Hepatocyte (in vitro differentiated cells): ENCODE data around the gene KRTAP12-2. TPM values are rescaled to one million over a fixed set of nuclear protein-coding genes. Genes with fewer than 3 reads are reported as not detected.

ENCODE experiments used
- DNase-seq: peaks from one replicate; pipeline ENCODE4 v3.0.0-alpha.2; 2016; ENCODE audit warnings: low spot score
- H2AFZ ChIP-seq: fragments of 200-600 bp; sonication (generic); 2 replicates; pipeline ENCODE4 v1.6.0; 2016; ENCODE audit warnings: antibody characterized with exemption, mild to moderate bottlenecking
- H3K27ac ChIP-seq: fragments of 200-600 bp; sonication (generic); 2 replicates; pipeline ENCODE4 v1.5.1; 2016; ENCODE audit warnings: mild to moderate bottlenecking
- H3K27me3 ChIP-seq: fragments of 200-600 bp; sonication (generic); 2 replicates; pipeline ENCODE4 v1.6.1; 2016
- H3K36me3 ChIP-seq: fragments of 200-600 bp; sonication (generic); replicated peaks from 2 replicates; pipeline ENCODE4 v1.5.1; 2016; ENCODE audit warnings: low read depth; ENCODE audit not compliant: insufficient read depth
- H3K4me1 ChIP-seq: fragments of 200-600 bp; sonication (generic); 2 replicates; pipeline ENCODE4 v1.5.1; 2016; ENCODE audit warnings: mild to moderate bottlenecking, moderate library complexity; ENCODE audit not compliant: insufficient read depth
- H3K4me2 ChIP-seq: fragments of 200-600 bp; sonication (generic); 2 replicates; pipeline ENCODE4 v1.6.0; 2016
- H3K4me3 ChIP-seq: fragments of 200-600 bp; sonication (generic); 2 replicates; pipeline ENCODE4 v1.5.1; 2016; ENCODE audit warnings: mild to moderate bottlenecking
- H3K79me2 ChIP-seq: fragments of 200-600 bp; sonication (generic); 2 replicates; pipeline ENCODE4 v1.6.0; 2017; ENCODE audit warnings: mild to moderate bottlenecking
- H3K9me2 ChIP-seq: fragments of 200-600 bp; sonication (generic); replicated peaks from 2 replicates; pipeline ENCODE4 v1.6.0; 2017; ENCODE audit warnings: mild to moderate bottlenecking; ENCODE audit not compliant: insufficient read depth
- H3K9me3 ChIP-seq: fragments of 200-600 bp; sonication (generic); 2 replicates; pipeline ENCODE4 v1.5.1; 2016; ENCODE audit warnings: low read depth, mild to moderate bottlenecking
- H4K20me1 ChIP-seq: fragments of 200-600 bp; sonication (generic); 2 replicates; pipeline ENCODE4 v1.6.0; 2016; ENCODE audit warnings: mild to moderate bottlenecking; ENCODE audit not compliant: insufficient read depth, poor library complexity, severe bottlenecking
- CTCF ChIP-seq: fragments of 200-600 bp; sonication (generic); IDR thresholded peaks from 2 replicates; pipeline ENCODE4 v1.5.1; 2016; ENCODE audit warnings: antibody characterized with exemption, mild to moderate bottlenecking; ENCODE audit not compliant: poor library complexity
- EZH2 ChIP-seq: fragments of 200-600 bp; sonication (generic); IDR thresholded peaks from 2 replicates; pipeline ENCODE4 v1.6.1; 2016; ENCODE audit warnings: antibody characterized with exemption, mild to moderate bottlenecking, borderline replicate concordance
- EZH2phosphoT487 ChIP-seq: fragments of 200-600 bp; sonication (generic); IDR thresholded peaks from one replicate; pipeline ENCODE4 v1.6.1; 2018; ENCODE audit warnings: antibody characterized with exemption, mild to moderate bottlenecking, low read depth, moderate library complexity; ENCODE audit not compliant: unreplicated experiment, severe bottlenecking
- WGBS: methylation state at CpG from one replicate; pipeline ENCODE4 v1.1.6; 2016; ENCODE audit warnings: low lambda C conversion rate; ENCODE audit errors: missing lambda C conversion rate; 5-methylcytosine and 5-hydroxymethylcytosine counted together
- polyA plus RNA-seq: library from polyadenylated mRNA; unstranded; fragments of >200 nt; fragmentation: Nextera tagmentation; extraction: Ambion mirVana; gene quantifications from 2 replicates; pipeline ENCODE4 v1.2.1, GENCODE V29; 2016
- total RNA-seq: library from RNA; depleted of rRNA; stranded (reverse); fragments of >200 nt; gene quantifications from 2 replicates; pipeline ENCODE4 v1.2.3, GENCODE V29; 2014

KRTAP12-2 gene
- total and polyA plus RNA-seq, 2 experiments from 2014 or later: not detected

- H3K36me3 ChIP-seq: no peaks in the 10 kb centered on the region
- WGBS: 88% methylated on average over 6 of the region's 6 CpGs
- no peaks in the 10 kb centered on the region for H3K9me2 ChIP-seq
These were observed 17.8 kb upstream of the KRTAP12-2 start for GRCh38 chr21:44684483-44684882.

GRCh38 chr21:44684077-44684476 is 17.4 kb upstream of the KRTAP12-2 start:
- no peaks in the 10 kb centered on the region for H3K4me1 ChIP-seq
- H3K9me2 ChIP-seq: no peaks in the 10 kb centered on the region
- H3K27me3 ChIP-seq: peaks cover 13% of the 10 kb centered on the region
- H3K9me3 ChIP-seq: no peaks in the 10 kb centered on the region
- no peak overlapping the region for H3K4me3 ChIP-seq
- 80% methylated on average over 7 of the region's 7 CpGs for WGBS
- H3K4me2 ChIP-seq: no peak overlapping the region
- H2AFZ ChIP-seq: no peak overlapping the region
- H3K27ac ChIP-seq: no peak overlapping the region
- no peaks in the 10 kb centered on the region for H3K79me2 ChIP-seq
- H4K20me1 ChIP-seq: no peaks in the 10 kb centered on the region
- no peak for TF ChIP-seq EZH2phosphoT487
- no peak for TF ChIP-seq CTCF
- TF ChIP-seq EZH2: no peak
- no peaks in the 10 kb centered on the region for H3K36me3 ChIP-seq
- DNase-seq: no peak

More at GRCh38 chr21:44684483-44684882, 17.8 kb upstream of the KRTAP12-2 start:
- peaks cover 13% of the 10 kb centered on the region for H3K27me3 ChIP-seq
- no peaks in the 10 kb centered on the region for H3K79me2 ChIP-seq
- no peak overlapping the region for H3K4me2 ChIP-seq
- H2AFZ ChIP-seq: no peak overlapping the region
- no peak overlapping the region for H3K4me3 ChIP-seq
- no peak for DNase-seq
- H4K20me1 ChIP-seq: no peaks in the 10 kb centered on the region
- TF ChIP-seq EZH2phosphoT487: no peak
- TF ChIP-seq EZH2: no peak
- no peak for TF ChIP-seq CTCF
- H3K9me3 ChIP-seq: no peaks in the 10 kb centered on the region
- no peaks in the 10 kb centered on the region for H3K4me1 ChIP-seq
- H3K27ac ChIP-seq: no peak overlapping the region

GRCh38 chr21:44682580-44683151 is 15.9 kb upstream of the KRTAP12-2 start:
- 91% methylated on average over 15 of the region's 15 CpGs for WGBS
- no peak for TF ChIP-seq EZH2phosphoT487
- no peak for TF ChIP-seq EZH2
- TF ChIP-seq CTCF: no peak

More at GRCh38 chr21:44682580-44683151, 15.9 kb upstream of the KRTAP12-2 start:
- H3K79me2 ChIP-seq: no peaks in the 10 kb centered on the region
- no peak overlapping the region for H2AFZ ChIP-seq
- no peak for DNase-seq
- H3K4me1 ChIP-seq: no peaks in the 10 kb centered on the region
- H3K4me2 ChIP-seq: no peak overlapping the region
- no peak overlapping the region for H3K4me3 ChIP-seq
- no peaks in the 10 kb centered on the region for H3K9me3 ChIP-seq
- H3K36me3 ChIP-seq: no peaks in the 10 kb centered on the region
- H4K20me1 ChIP-seq: no peaks in the 10 kb centered on the region
- H3K9me2 ChIP-seq: no peaks in the 10 kb centered on the region
- peaks cover 13% of the 10 kb centered on the region for H3K27me3 ChIP-seq
- no peak overlapping the region for H3K27ac ChIP-seq
